RKO (cell line): ENCODE measurements around the gene RGS8.
A peak's percentile ranks its signal among the peaks of the same experiment; 100 is the strongest.

Experiments used
- DNase-seq: peaks from one replicate; pipeline ENCODE4 v3.0.0-alpha.2; 2016; ENCODE audit warnings: low spot score

Gene RGS8, protein sequence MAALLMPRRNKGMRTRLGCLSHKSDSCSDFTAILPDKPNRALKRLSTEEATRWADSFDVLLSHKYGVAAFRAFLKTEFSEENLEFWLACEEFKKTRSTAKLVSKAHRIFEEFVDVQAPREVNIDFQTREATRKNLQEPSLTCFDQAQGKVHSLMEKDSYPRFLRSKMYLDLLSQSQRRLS

DNA sequence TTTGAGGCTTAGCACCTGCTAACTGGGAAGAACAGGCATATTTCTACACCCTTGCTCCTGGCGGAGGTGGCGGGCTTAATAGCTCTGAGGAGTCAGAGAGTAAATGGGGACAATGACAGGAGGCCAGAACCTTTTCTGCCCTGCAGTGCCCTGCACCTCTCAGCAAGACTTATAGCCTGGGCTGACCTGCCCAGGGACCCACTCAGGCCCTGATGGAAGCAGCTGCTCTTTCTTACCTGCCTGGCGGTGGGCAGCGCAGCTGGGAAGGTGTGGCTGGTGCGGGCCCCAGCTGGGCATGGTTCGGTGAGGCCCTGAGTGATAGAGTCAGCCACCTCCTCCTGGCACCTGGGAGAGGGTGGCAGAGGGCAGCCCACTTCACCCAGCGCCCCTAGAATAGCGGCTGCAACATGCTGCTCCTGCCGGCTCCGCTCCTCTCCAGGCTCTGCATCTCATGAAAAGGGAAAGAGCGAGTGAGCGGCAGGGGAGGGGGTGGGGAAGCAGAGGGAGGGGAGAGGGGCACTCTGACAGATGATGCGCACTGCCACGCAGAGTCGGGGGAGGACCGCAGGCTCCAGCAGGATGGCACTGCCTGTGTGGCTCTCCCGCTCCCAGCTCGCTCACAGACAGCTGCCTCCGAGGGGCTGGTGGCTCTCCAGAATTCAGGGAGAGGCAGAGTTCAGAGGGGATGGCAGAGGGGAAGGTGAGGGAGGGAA is at the start of gene RGS8:
Gene RGS8, minus strand, starts transcription at position 472 of the 713 bp plus-strand sequence. CDS start 14,938 bp downstream, outside the sequence.
- no peak for DNase-seq

DNA sequence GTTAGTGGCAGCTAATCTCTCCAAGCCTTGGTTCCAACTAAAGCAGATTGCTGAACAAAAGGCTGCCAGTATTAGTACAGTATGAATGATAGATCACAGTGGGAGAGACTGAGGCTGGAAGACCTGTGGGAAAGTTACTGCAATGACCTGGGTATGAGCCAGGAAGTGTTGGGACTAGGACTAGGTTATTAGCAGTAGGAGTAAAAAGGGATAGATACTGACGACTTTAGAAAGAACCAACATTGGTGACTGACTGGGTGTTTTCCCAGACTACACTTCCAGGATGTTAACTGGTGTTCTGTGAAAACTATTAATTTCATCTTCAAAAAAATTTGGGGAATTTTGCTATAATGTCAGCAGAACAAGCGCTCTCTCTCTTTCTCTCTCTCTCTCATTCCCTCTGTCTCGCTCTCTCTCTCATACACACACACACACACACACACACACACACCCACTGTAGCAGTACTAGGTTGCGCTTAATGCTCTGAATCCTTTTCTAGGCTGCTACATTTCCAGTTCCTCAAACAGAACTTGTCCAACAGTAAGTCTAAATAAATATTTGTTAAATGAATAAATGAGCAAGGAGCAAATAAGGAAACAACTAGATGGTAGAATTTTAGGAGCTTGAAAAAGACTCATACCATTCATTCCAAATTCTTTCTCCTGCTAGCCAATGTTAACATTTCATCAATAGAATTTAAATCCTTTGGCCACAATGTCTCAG is 47.6 kb upstream of the RGS8 start:
- no peak for DNase-seq

DNA sequence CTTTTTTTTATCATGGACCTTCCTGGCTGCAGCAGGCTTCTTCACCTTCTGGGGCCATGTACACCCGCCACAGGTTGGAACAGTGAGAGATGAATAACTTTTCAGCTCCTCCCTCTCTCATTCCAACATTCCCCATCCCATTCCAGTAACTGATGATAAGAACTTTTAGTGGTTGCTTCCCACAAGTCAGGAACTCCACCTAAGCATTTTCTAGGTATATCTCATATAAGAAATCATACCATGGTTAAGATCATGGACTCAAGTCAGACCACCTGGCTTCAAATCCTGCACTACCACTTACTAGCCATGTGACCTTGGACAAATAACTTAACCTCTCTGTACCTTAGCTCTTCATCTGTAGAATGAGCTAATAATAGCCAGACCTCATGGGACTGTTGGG is 42.5 kb upstream of the RGS8 start:
- no peak for DNase-seq

DNA sequence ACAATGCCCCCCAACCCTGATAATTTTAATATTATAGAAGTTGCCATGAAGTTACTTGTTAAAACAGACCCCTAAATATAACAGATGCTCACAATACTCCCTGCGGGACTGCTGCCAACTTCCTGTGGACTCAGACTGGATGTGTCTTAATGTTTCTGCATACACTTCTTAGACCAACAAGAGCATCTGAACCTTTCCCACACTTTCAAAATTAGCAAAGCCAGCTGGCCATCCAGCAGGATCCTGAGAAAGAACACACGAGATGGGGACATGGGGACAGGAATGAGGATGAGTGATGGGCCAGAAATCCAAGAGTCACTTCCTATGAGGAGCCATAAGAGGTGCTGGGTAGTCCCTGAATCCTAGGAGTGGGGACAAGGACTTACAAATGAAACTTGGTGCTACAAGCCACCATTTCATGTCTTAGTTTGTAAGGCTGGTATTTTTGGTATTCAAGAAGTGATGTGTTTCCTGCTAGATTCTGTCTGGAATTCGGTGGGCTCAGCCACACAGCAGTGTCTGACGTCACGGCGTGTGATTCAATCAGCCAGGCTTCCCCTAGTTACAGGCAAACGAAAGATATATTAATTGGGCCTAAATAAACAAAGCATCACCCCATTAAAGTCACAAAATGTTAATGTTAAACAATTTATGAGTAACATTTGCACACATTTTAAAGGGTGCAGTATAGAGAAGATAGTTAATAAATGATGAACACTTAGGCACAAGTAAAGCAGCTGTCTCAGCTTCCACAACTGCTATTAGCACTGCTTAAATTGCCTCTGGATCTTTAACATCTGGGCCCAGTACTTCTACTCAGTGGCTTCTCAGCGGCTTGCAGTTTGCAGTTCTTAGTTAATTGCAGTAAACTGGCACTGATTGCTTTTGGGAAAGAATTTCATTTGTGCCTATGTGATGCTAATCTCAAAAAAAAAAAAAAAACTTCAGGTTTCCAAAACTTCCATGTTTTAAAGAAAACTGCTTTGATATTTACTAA is 41.2 kb upstream of the RGS8 start:
- no peak for DNase-seq

DNA sequence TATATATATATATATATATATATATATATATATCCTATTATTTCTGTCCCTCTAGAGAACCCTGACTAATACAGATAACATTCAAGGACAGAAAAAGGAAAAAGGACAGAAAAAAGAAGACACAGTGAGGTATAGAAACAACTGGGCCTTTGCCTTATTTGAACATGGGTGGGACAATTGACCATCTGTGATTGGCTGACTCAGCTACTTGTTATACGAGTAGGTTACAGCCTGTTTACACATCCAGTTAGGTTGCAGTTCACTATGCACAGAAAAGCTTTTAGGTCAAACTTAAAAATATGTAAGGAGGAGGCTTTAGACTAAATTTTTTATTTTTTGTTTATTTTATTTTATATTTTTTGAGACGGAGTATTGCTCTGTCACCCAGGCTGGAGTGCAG is 39.8 kb upstream of the RGS8 start:
- no peak for DNase-seq

DNA sequence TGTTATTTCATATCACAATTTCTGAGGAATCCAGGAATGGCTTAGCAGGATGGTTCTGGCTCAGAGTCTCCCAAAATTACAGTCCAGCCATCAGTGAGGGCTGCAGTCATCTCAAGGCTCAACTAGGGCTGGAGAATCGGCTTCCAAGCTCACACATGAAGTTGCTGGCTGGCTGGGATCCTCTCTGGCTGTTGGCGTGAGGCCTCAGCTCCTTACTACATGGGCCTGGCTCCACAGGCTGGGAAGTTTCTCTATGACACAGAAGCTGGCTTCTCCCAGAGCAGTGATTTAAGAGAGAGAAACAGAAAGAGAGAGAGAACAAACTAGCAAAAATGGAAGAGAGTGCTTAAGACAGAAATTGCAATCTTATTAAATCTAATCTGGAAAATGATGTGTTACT is 38.8 kb upstream of the RGS8 start:
- no peak for DNase-seq

DNA sequence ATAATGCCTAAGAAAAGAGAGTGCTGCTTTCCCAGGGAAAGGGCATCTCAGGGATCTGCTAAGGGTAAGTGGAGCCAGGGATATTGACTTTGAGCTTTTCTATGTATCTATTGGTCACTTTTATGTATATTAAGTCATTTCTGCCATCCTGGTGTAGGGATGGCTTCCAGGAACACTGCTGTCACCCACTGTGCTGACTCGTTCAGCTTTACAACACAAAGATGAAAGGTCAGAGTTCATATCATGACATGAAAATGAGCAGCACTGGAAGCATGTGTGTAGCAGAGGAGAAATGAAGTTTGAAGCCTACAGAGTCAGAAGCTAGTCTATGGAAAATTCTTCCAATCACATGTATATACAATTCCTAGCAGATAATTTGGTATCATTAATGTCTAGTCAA is 37.1 kb upstream of the RGS8 start:
- DNase-seq: no peak

DNA sequence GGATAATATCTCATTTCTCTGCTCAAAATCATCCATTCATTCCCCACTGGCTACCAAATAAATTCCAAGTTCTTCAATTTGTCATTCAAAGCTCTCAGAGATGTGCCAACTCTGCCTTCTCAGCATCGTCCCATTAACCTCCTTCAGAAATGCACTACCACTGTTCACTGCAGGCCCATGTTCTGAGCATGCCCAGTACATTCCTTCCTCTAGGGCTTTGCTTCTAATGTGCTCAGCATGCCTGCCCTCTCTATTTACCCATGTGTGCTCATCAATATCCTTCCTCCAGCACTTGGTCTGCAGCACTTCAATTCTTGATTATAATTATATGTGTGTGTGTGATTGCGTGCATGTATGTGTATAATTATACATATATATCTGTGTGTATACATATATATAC is 36.1 kb upstream of the RGS8 start:
- DNase-seq: peak; percentile 10

DNA sequence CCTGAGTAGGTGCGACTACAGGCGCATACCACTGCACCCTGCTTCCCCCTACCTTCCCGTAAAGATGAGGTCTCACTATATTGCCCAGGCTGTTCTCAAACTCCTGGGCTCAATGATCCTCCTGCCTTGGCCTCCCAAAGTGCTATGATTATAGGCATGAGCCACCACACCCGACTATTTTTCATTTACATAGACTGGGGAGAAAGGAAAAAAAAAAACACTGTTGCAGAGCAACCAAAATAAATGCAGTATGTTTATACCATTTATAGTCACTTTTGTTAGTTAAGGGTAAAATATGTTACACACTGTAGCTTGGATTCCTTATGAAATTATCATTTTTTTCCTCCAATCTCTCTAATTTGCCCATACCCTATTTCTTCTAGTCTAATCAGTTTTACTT is 35.2 kb upstream of the RGS8 start:
- no peak for DNase-seq

DNA sequence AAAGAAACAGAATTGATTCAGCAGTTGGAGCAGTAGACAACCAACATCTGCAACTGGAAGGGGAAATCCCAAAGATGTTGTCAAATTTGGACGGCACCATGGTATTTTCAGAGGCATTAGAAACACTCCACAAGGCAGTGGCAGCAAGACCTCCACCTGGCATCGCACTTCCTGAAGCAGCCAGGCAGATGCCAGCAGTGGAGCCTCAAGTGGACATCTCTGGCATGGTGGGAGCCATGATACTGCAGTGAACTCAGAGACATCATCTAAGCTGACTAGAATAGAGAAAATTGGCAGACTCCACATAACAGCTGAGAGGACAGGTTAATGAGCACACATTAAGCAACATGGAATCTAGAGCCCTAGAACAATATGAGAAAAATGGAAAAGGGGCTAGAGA is 33.9 kb upstream of the RGS8 start:
- DNase-seq: no peak

DNA sequence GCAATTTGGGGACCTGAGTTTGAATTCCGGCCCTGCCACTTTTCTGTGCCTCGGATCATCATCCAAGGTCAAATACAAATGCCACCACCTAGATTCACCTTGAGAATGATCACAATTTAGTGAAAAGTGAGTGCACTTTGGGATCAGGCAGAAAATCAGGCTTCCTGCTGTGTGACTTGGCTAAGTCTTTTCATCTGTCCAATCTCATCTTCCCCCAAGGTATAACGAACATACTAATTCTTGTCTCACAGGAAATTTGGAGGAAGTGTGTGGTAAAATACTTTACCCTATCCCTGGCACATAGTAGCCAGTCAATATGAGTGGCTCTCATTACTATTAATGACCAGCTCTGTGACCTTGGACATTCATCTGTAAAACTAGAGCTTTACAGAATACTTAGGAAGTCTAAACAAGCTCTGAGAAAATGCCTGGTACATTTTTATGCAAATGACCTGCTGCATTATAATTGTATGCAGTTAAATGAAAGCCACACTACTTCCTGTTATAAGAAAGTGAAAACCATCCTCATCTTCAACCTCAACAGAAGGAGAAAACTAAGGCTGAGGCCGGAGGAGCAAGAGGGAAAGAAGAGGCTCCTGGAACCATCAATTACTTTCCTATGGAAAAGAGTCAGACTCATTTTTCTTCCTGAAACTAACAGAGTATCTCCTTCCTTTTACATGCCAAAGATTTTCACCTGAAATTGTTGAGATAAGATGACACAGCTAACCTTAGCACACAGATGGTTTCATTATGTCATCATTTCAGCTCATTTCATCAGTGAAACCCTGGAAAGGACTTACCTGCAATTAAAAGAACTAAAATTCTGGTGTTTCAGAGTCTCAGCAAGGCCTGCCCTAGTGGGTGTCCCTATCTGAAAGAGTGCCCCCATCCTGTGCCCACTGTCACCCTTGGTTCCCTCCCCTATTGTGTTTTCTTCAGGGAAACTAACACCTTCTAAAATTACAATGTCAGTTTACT is 32.6 kb upstream of the RGS8 start:
- no peak for DNase-seq

DNA sequence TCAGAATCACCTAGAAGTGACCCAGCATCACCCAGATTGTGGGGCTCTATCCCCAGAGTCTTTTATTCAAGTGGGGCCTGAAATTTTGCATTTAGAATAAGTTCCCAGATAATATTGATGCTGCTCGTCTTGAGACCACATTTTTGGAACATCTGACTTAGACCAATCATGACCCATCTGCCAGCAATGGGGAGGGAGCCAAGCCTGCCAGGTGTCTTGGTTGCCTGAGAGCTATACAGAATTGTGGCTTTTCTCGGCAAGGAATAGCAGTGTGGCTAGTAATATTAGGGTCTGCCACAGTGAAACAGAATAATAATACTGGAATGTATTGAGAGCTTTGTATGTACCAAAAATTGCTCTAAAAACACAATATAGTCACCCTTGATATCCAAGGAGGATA is 31.1 kb upstream of the RGS8 start:
- DNase-seq: no peak

DNA sequence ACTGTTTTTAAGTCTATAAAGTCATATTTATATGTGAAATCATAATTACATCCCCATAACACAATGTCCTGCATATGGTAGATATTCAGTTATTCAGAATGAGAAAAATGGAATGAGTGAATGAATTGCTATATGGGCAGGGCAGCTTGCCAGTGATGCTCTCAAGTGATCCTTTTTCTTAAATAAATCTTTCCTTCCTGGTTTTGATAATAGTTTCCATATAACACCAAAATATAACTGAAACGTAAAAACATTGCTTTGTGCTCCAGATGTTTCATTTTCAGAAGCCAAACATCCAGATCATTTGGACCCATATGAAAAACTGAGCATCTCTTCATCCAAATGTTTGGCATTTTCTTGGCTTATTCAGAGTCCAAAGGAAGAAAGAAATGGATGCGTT is 30.2 kb upstream of the RGS8 start:
- no peak for DNase-seq

DNA sequence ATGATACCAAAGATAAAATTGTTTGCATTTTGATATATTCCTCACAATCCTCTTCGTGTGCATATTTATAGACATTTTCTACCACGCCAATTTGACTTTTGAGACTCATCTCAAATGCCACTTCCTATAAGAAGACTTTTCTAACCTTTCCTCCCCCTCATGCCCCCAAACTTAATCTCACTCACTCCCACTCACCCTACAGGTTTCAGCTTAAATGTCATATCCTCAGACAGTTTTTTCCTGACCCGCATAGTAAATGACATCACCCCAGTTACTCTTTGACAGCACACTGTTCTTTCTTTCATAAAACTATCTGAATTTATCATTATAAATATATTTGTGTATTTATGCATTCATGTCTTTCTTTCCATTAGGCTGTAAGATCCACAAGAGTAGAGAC is 29.6 kb upstream of the RGS8 start:
- DNase-seq: no peak

DNA sequence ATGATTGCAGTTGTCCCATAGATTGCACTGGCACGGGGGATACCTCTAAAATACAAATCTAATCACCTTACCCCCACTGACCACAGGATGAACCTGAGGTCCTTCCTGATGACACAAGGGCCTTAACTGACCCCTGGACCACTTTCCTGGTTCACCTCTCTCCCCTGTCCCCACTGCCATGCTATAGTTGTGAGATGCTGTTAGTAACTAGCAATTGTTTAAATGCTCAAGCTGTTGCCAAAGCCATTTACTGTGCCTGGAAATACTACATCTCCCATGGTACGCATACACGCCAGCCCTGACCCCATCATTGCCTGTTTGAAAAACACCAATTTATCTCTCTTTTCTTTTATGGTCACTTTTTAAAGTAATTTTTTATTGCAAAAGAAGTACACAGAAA is 29.1 kb upstream of the RGS8 start:
- no peak for DNase-seq

DNA sequence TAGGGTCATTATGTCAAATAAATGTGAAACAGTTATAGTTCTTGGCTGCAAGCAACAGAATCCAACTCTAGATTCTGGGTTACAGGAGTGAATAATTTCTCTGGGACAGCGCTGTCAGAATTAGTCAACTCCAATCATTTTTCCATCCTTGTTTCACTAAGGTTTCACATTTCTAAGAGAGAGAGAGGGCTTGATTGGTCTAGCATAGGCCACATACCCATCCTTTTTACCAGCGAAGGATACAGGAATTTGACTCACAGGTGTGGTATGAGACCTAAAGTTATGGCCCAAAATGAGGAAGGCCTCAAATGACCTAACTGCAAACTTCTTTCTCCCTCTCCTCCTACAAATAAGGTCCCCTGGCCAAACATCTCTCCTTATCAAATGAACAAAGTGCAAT is 25.5 kb upstream of the RGS8 start:
- no peak for DNase-seq

DNA sequence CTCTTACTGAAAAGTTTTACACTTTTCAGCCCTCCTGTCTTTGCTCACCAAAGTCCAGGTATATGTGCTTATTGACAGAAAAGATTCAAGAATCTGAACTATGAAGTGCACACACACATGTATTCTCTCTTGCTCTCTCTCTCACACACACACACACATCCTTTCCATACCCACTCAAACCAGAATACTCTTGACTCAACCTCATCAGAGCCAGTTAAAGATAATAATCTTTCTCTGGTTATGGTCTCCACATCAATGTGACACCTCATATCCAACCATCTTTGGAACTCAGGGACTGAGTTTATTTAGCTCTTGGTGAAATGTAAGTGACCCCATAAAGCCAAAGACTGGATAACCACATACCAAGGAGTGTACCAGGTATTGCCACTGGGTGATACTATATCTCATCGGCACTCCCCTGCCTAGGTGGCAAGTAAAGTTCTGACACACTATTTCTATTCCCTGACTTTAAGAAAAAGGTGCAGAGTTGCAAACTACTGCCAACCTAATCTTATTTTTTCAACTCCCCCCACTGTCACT is 24.9 kb upstream of the RGS8 start:
- no peak for DNase-seq

DNA sequence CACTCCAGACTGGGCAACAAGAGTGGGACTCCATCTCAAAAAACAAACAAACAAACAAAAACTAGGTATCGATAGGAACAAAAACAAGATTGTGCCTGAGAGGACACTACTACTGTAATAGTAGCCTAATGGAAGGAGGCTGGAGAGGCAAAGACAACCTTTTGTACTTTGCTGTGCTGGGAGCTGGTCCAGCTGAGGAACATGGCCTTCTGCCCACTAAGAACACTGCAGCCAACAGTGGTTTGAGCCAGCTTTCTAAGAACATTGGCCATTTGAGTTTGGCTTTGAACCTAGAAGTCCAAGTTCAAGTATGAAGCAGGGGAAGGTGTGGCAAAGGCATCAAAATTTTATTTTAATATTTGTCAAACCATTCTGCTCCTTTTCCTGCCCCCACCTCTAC is 22.7 kb upstream of the RGS8 start:
- no peak for DNase-seq

DNA sequence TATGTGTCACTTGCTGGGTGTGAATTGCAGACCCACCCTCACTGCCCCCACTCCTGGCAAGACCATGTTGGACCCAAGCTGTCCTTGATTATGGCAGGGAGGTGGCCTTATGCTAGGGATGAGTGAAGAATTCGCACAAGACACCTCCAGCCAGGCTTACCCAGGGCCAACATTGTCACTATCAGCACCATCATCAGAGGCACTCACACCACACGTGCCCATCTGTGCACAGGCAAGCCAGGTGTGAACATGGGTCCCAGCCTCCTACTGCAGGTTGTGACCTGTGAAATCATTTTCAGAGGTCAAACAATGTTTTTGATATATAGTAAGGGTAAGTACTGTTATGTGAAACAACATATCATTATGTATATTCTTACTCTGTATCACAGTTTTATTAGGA is 20.3 kb upstream of the RGS8 start:
- DNase-seq: no peak

DNA sequence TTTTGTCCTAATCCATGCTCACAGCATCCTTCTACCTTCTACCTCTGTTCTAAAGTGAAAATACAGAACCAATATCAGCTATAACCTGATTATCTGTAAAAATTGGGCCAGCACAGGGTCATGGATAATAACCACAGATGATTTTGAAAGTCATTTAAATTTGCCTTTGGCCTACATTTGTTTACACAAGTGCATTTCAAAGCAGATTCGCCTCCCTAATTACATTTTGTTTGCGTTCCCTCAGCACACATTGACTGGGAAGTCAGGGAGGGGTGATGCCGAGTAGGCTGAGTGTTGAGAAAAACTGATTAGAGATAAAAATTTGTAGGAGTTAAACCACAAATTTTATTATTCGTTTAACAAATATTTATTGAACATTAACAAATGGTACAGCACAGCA is 19.2 kb upstream of the RGS8 start:
- no peak for DNase-seq
